ENCODE measurements around the gene CTAGE1.
"Not testable (repeated sequence)": the region's sequence is repeated elsewhere in the genome, so short reads cannot be mapped to it uniquely, and the experiment has no call there.

CTAGE1 gene

DNA sequence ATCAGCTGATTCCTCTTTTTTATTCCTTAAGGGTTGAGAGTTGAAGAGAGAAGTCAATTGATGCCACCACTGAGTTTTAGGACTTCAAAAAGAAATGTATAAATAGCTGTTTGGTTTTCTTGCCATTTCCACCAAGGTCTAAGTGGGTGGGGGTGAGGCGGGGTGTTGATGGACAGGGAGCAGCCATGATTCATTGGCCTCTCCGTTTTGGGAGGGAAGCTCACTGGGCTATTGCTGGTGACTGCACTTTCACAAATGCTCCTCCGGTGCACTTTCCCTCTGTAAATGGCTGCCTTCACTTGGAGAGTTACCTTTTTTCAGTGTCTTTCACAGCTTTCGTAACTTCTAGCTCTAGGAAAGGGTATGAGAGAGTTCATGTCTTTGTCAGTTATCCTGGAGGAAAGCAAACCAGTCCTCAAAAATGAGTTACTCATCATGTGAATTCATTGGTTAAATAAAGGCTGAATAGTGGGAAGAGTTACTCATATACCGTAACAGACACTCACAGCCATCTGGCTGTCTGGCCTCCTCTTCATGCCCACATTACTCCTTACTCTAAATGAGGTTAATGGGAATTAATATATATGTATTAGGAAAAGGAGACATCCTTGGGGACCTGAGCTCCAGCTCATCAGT lies 17.4 kb upstream of the CTAGE1 start:
- DNase-seq: no peak

DNA sequence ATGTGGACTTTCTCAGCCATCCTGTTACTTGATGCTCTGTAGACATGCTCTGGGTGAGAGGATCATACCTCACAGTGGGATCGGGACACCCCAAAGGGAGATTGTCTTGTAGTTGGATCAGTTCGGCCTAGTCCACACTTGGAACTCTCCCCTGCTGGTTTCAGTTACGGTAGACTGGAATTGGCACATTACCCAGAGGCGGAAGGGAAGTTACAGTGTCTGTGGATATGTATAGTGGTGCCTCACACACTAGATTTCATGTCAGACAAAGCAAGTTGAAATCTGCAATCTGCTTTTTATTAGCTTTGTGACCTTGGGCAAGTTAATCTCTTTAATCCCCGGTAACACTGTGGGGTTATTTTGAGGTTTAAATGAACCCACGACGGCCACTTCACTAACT lies 16.2 kb upstream of the CTAGE1 start:
- DNase-seq: no peak

DNA sequence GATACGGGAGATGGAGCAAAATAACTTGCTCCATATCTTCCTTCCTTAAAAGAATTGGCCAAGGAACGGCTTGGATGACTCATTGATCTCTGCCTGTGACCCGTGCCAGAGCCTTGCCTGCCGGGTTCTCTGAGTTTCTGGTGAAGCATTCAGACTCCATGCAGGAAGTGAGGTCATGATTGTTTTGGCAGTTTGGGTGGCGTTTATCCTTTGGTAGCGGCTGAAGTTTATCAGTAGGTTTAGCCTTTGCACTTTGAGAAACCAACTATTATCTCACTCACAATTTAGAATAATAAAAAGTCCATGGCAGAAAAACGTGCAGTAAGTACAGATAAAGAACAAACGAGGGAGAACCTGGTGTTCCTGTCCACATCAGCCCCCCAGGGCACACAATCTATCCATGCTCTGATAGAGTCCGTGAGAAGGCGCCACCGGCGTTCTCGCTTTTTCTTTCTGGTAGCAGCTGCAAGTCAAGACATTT lies 15.0 kb upstream of the CTAGE1 start:
- no peak for DNase-seq

DNA sequence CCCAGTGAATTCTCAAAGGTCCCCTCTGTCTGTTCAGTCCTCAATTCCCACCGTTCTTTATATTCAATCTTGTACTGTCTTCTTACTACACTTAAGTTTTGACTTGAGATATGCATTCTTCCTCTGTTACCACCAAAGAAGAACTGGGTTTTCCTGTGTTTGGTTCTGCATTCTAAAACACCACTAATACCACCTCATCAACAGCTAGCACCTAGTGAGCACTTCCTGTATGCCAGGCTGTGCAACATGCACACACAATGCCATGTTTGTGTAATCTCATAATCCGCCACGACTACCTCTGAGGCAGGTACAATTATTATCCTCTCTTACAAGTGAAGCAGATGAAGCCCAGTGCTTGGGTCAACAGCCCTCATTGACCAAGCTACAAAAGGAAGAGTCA lies 11.8 kb upstream of the CTAGE1 start:
- no peak for DNase-seq

DNA sequence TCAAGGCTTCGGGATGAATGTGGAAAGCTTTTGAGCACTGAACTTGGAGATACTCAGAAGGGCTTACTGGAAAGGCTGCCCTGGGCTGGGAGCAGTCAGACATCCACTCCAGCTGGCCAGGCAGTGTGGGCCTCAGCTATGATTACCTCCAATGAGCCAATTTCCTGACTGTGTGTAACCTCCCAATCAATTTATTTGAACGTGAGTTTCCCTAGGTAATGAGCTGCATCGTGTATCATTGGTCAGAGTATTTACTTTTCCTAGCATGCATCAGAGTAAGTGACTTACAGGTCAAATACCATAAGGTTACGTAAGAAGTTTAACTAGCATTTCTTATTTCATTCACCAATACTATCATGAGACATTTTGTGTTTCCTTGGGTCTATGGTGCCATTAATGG lies 11.0 kb upstream of the CTAGE1 start:
- no peak for DNase-seq

DNA sequence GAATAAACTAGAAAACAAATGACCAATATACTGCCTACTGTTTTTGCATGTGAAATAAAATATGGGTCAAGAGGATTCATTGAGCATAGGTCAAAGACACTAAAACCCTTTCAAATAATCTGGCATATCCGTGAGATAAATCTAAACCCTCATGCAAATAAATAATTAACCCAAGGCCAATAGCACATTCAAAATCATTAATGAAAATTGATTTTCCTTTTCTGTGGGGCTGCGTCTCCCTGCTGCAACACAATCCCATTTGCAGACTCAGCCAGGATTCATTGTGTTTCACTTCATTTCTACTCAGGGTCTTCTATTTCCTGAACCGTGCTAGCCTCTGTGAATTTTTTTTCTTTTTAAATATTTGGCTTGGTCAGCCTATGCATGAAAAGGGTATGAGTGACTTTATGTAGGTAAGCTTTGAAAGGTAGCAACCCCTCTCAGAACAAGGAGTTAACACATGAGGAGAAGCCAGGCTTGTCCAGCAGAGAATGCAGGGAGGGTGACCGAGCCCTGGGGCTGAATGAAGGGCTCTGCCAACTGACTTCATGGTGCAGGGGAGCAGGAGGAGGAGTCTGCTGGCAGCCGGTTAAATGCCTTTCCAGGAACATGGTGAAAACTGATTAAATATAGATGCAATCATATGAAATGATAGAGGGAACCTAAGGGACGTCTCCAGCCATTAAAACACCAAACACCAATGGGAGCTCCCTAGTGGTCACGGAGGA lies 10.3 kb upstream of the CTAGE1 start:
- no peak for DNase-seq

DNA sequence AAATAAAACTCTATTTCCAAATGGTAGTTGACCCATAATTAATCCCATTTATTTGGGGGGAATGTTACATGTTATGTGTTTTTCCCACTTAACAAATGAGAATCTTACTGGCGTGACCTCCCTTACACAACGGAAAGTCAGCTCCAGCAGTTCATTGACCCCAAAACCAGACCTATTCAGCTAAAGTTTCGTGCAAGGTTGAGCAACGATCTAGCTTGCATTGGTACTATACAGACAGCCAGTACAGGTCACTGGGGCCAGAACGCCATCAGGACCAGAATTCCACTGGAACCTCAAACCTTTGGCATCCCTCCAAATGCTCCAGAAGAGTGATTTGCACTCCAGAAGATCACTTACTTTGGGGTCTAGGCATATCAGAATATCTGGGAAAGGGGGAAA lies 6.8 kb upstream of the CTAGE1 start:
- DNase-seq: no peak

DNA sequence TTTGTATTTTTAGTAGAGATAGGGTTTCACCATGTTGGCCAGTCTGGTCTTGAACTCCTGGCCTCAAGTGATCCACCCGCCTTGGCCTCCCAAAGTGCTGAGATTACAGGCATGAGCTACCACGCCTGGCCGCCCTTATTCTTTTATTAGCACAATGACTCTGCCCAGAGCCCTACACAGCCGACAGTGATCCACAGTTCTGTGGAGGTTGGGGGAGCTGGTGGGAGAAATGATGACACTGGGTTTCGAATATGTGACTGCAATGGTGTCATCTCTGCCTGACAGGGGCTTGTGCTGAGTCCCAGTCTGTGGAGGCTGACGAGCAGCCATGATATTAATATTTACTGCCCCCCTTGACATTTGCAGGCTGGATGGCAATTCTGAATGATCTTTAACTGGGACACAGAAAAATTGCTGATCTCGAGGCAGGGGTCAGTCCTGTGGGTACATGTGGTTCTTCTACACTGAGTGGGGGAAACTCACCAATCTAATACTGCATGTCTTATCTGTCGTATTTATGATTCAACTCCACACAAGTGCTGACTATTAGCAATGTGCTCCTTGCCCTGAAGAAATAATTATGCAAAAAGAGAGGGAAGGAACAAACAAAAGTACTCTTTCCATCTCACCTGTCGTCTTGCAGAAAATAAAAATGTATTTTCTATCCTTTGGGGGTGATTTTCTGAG lies 6.3 kb upstream of the CTAGE1 start:
- no peak for DNase-seq

DNA sequence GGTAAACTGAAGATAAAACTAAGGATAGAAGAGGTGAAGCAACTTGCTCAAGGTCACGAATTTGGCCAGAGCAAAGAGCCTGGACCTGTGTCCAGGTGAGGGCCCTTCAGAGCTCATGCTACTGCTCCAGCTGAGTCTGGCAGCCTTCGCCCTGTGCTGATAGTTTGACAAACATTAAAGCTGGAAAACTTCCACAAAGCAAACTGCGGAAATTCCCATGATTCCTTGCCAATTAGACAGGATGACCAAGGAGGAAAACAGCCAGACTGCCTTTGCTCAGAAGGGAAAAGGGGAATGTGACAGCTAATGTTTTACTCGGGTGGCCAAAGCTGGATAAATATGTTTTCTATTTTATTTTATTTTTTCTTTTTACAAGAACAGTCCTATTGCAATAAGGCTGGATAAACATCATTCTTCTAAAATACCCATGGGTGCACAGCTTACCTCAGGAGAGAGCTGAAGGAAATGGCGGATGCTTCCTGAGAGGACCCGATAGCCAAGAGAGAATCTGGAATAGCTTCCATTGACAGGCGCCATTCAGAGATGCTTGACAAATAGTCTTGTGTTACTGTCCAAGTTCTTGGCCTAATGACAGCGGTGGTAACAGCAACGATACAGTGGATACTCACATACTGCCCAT lies 5.3 kb upstream of the CTAGE1 start:
- no peak for DNase-seq

DNA sequence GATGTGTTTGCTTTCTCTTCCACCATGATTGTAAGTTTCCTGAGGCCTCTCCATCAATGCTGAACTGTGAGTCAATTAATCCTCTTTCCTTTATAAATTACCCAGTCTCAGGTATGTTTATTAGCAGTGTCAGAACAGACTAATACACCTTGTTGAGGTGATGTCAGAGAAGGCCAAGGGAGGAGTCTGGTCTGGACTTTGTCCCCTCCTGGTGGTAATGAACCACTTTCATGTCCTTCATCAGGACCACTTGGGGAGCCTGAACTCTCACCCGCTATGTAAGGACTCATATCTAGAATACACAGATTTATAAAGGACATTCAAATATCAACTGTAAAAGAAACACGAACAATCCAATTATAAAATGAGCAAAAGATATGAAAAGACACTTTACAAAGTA lies 2.9 kb upstream of the CTAGE1 start:
- DNase-seq: no peak

DNA sequence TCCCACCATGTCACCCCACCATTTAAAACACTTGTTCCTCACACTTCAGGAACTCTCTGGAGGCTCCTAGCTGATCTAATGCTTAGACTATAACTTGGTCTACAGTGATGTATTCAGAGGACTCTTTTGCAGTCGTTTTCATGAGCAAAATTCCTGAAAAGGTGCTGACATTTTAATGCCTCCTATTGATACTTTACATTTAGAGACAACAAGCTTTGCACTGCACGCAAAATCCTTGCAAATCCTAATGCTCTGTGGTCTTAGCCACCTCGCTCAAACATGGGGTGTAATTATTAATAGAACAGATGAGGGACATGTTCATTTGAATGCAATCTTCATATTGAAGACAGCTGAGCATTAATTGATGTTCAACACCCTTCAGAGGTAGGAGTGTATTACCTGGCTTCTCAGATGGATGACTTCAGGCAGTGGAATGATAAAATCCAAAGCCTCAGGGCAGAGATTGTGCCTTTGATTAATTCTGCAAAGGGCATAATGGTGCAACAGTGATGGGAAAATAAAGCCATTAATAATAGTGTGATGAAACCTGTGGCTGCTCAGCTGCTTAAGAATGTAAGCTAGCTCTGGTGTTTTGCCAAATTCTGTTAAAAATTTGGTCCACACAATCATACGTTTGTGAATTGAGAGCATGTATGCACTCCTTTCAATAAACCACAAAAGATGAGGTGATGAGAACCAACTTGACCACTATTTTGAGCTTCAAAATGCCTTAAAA lies 5.4 kb downstream of the CTAGE1 start:
- no peak for DNase-seq

DNA sequence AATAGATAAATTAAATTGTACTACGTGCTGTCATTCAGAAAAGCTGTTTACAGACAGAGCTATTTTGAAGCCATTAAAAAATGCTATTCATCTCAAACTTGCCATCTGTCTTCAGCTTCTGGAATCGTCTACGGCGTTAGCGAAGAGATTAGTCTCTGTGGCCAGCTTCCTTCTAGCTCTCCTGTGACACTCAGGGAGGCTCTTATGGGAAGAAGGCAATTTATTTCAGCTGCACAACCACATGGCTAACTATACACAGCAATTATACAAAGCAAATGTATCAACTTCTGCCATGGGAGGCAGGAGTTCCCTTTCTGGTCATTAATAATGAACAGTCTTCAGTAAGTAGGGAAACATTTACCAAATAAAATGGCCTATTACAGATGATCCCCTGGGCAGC lies 6.3 kb downstream of the CTAGE1 start:
- DNase-seq: no peak

DNA sequence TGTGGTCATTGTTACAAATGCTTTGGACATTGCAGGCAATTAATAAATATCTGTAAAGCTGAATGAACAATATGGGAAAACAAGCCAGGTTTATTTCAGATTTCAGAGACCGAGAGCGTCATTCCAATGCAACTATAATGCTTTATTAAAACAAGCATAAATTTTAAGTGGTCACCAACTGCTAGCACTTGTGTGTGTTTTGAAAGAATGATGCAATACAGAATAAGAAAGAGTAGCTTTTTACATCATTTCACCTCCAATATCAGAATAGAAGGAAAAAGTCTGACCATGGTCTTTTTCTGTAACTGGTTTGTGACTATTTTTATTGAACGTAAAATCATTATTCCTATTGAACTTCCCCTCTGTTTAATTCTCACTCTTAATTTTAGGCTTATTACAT lies 7.6 kb downstream of the CTAGE1 start:
- no peak for DNase-seq

DNA sequence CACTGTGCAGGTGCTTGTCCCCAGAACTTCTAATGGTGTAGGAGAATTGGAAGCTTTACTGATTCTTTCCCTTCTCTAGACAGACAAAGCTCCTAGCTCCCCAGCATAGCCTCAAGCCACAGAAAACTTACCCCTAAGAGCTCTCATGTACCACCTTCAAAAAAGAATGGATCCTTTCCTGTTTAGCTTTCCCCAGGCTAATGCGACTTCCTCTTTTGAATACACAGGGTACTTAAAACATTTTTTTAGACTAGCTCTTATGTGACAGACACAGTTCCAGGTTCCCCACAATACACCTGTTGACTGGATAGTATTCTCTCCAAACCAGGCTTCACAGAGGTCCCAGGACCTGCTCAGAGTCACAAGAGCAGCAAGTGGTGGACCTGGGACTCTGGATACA lies 8.3 kb downstream of the CTAGE1 start:
- no peak for DNase-seq

DNA sequence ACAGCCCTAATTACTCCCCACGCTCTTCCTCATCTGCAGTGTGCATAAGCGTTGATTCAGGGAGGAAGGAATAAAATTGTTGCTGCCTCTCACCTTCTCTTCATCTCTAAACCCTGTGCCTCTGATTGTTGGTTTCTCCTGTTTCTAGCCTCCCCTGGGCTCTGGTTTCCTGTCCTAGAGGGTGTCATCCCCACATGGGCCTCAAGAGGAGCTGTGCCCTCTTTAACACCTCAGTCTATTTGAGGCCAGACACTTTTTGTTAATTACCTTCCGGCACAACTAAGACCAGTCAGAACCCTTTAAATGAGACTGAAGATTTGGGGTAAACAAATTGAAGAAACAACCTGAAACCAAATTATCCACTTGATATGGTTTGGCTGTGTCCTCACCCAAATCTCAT lies 9.7 kb downstream of the CTAGE1 start:
- DNase-seq: no peak

DNA sequence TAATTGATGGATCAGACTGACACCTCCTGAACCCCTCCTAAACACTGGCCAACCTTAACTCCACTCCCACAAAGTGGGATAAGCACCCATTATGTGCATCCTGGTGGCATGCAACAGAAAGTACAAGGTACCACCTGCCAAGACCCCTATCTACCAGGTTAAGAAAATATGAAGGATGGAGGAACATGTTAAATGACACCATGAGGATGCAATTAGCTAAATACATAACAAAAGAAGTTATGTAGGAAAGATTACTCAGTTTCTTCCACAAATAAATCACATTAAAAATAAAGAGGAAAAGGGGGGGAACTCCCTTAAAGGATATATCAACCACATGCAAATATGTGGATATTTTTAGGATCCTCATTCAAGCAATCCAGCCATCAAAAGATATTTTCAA lies 12.6 kb downstream of the CTAGE1 start:
- DNase-seq: no peak

DNA sequence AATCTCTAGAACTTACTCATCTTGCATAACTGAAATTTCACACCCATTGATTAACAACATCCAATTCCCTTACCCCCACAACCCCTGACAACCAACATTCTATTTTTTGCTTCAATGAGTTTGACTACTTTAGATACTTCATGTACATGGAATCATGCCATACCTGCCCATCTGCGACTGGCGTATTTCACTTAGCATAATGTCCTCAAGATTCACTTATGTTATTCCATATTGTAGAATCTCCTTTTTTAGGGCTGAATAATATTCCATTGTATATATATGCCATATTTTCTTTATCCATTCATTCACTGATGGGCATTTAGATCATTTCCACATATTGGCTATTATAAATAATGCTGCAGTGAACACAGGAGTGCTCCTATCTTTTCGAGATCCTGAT lies 13.8 kb downstream of the CTAGE1 start:
- no peak for DNase-seq

DNA sequence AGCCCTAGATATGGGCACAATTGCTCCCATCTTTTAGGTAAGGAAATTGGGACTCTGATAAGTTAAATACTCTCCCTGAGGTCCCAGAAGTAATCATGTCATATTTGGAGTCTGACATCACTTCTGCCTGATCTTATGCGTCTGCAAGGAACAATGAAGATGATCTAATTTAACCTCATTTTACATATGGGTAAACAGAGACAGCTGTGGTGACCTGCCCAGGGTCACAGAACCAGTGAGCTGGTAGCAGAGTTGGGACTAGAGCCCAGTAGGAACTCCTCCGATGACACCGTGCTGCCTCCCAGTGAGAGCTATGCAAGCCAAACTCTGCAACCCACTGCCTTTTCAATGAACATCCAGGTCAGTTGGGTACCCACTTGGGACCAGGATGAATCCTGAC lies 17.8 kb downstream of the CTAGE1 start:
- no peak for DNase-seq

DNA sequence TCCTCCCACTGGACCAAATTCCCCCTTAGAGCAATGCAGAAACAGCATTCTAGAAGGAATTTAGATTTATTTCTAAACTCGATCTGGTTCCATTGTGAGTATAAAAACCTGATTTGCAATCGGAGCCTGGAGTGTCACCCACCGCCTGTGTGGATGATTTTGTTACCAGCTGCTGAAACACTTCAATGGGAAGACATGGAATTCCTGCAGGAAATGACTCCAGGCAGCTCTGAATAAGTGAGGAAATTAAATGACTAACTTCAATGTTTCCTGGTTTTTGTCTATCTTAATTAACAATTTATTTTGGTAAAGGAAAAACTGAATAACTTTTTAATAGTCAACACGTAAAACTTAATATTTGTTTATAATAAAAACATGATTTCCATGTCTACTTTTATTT lies 19.3 kb downstream of the CTAGE1 start:
- DNase-seq: no peak

DNA sequence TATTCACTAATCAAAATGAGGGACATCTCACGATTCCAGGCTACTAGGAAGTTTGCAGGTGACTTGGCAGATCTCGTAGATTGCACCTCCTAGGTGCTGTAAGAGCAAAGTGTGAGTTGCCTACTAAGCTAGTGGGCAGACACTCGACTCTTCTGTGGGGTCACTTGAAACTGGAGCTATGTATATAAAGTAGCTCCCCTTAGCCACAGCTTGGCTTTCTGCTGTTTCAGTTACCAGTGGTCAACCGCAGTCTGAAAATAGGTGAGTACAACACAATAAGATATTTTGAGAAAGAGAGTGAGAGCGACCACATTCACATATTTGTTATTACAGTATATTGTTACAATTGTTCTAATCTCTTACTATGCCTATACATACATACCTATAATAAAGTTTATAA lies 23.3 kb downstream of the CTAGE1 start:
- no peak for DNase-seq

DNA sequence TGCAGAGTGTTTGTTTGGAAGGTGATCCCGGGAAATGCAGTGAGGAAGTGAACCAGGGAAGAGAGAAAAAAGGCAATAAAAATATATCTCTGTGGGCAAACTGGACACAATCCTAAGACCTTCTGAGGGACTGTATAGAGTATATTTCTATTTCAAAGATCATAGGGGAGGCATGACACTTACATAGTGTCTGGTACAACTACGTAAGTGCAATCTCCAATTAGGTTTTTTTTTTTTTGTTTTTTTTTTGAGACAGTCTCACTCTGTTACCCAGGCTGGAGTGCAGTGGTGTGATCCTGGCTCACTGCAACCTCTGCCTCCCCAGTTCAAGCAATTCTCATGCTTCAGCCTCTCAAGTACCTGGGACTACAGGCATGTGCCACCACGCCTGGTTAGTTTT lies 24.6 kb downstream of the CTAGE1 start:
- DNase-seq: not testable (repeated sequence)

DNA sequence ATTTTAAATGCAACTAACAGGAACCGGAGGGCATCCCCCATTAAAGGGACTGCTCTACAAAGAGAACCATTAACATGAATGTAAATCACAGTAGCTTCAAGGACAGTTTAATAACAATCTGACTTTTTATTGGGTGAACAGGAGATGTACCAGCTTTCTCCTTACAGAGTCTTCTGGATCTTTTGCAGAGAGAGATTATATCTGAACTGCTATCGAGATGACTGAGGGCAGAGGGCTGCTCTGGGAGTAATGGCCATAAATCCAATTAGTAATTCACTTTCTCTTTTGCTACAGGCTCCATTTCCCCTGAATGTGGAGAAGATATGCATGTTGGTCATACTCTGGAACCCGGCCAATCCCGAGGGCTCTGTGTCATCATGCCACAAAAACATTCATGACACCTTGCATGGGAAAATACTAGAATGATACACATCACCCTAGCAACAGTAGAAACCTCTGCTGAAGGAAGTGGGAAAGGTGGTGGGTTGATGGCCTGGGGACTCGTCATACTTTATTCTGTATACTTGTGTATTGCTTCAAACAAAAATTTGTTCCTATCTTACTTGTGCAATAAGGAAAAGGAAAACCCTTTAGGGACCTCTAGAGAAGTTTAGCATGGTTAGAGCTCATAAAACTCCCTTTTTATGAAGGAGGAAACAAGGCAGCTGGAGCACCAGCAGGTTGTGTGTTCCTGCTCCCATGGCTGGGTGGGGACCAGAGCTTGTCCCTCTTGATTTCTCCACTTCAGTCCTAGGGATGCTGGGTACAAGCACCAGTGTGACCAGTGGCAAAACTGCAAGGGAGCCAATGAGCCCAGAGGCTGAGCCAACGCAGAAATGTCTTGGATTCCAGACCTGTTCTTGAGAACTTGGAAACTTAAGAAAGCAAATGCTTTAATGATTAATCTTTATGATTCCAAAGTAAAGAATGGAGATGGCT lies 26.0 kb downstream of the CTAGE1 start:
- DNase-seq: no peak
